Stimulated activated memory B cell treated with anti-CD40 and anti-IgM and Interleukin-4, amounts not matched to agents 10 μg/mL and 1 μg/mL and 100 μg/mL, for 72 hours (primary cell): ENCODE data around the gene EFHD2.
"Not testable (repeated sequence)": the region's sequence is repeated elsewhere in the genome, so short reads cannot be mapped to it uniquely, and the experiment has no call there.

Source experiments
- ATAC-seq: fragments of 150-1000 bp; cut with Tn5 transposase; 2 replicates; pipeline ENCODE4 v1.10.0; 2021
- H3K27ac Mint-ChIP-seq: one replicate; pipeline ENCODE4 v1.8.0; 2022; ENCODE audit warnings: mild to moderate bottlenecking, mixed read lengths
- H3K27me3 Mint-ChIP-seq: one replicate; pipeline ENCODE4 v1.8.0; 2022; ENCODE audit warnings: mixed read lengths
- H3K36me3 Mint-ChIP-seq: one replicate; pipeline ENCODE4 v1.8.0; 2022; ENCODE audit warnings: mixed read lengths
- H3K4me1 Mint-ChIP-seq: one replicate; pipeline ENCODE4 v1.8.0; 2022; ENCODE audit warnings: mixed read lengths
- H3K4me3 Mint-ChIP-seq: one replicate; pipeline ENCODE4 v1.8.0; 2022; ENCODE audit warnings: mild to moderate bottlenecking, moderate library complexity, mixed read lengths
- H3K9me3 Mint-ChIP-seq: one replicate; pipeline ENCODE4 v1.8.0; 2022; ENCODE audit warnings: mixed read lengths

The EFHD2 gene

GRCh38 chr1:15414445-15414983 lies 4.8 kb downstream of the EFHD2 start:
- Mint-ChIP-seq H3K9me3 (no peaks in the 10 kb centered on the region), H3K4me1 (peaks cover 76% of the 10 kb centered on the region), H3K27me3 (no peaks in the 10 kb centered on the region), H3K27ac (no peak overlapping the region), H3K4me3 (no peak overlapping the region), H3K36me3 (peaks cover 8% of the 10 kb centered on the region)
- no peak for ATAC-seq

GRCh38 chr1:15417059-15417934 lies 7.6 kb downstream of the EFHD2 start:
- Mint-ChIP-seq H3K36me3 (peaks cover 25% of the 10 kb centered on the region), H3K27me3 (no peaks in the 10 kb centered on the region), H3K4me3 (peak overlapping the region; percentile 45), H3K9me3 (no peaks in the 10 kb centered on the region), H3K27ac (peak overlapping the region; percentile 82), H3K4me1 (peaks cover 72% of the 10 kb centered on the region)
- ATAC-seq = peak; percentile 71

- no peak overlapping the region for H3K4me3 Mint-ChIP-seq
- no peak for ATAC-seq
- H3K9me3 Mint-ChIP-seq = no peaks in the 10 kb centered on the region
- H3K36me3 Mint-ChIP-seq = peaks cover 18% of the 10 kb centered on the region
- H3K27me3 Mint-ChIP-seq = no peaks in the 10 kb centered on the region
- H3K4me1 Mint-ChIP-seq = peaks cover 57% of the 10 kb centered on the region
- peak overlapping the region; percentile 10 for H3K27ac Mint-ChIP-seq
Measured at GRCh38 chr1:15418806-15419515, 9.3 kb downstream of the EFHD2 start.

GRCh38 chr1:15420853-15421465 lies 11.3 kb downstream of the EFHD2 start:
- Mint-ChIP-seq H3K27me3 (no peaks in the 10 kb centered on the region), H3K4me1 (peaks cover 46% of the 10 kb centered on the region), H3K4me3 (no peak overlapping the region), H3K36me3 (peaks cover 30% of the 10 kb centered on the region), H3K9me3 (no peaks in the 10 kb centered on the region), H3K27ac (no peak overlapping the region)
- no peak for ATAC-seq

GRCh38 chr1:15422871-15423270 lies 13.2 kb downstream of the EFHD2 start:
- H3K9me3 Mint-ChIP-seq = no peaks in the 10 kb centered on the region
- H3K27ac Mint-ChIP-seq = peak overlapping the region; percentile 37
- peaks cover 49% of the 10 kb centered on the region for H3K36me3 Mint-ChIP-seq
- H3K27me3 Mint-ChIP-seq = no peaks in the 10 kb centered on the region
- ATAC-seq = no peak
- H3K4me3 Mint-ChIP-seq = no peak overlapping the region
- peaks cover 27% of the 10 kb centered on the region for H3K4me1 Mint-ChIP-seq

- ATAC-seq = no peak
- Mint-ChIP-seq H3K4me3 (no peak overlapping the region), H3K27ac (peak overlapping the region; percentile 37), H3K27me3 (no peaks in the 10 kb centered on the region), H3K36me3 (peaks cover 55% of the 10 kb centered on the region), H3K9me3 (no peaks in the 10 kb centered on the region), H3K4me1 (peaks cover 26% of the 10 kb centered on the region)
Measured at GRCh38 chr1:15423355-15424077, 13.8 kb downstream of the EFHD2 start.

GRCh38 chr1:15424146-15424667 lies 14.5 kb downstream of the EFHD2 start:
- Mint-ChIP-seq H3K4me3 (no peak overlapping the region), H3K27me3 (no peaks in the 10 kb centered on the region), H3K36me3 (peaks cover 57% of the 10 kb centered on the region), H3K9me3 (no peaks in the 10 kb centered on the region), H3K4me1 (peaks cover 26% of the 10 kb centered on the region), H3K27ac (peak overlapping the region; percentile 25)
- ATAC-seq = no peak

GRCh38 chr1:15424981-15425380 lies 15.3 kb downstream of the EFHD2 start:
- no peak overlapping the region for H3K4me3 Mint-ChIP-seq
- peaks cover 21% of the 10 kb centered on the region for H3K4me1 Mint-ChIP-seq
- peaks cover 53% of the 10 kb centered on the region for H3K36me3 Mint-ChIP-seq
- H3K27me3 Mint-ChIP-seq = no peaks in the 10 kb centered on the region
- peak overlapping the region; percentile 25 for H3K27ac Mint-ChIP-seq
- no peak for ATAC-seq
- H3K9me3 Mint-ChIP-seq = no peaks in the 10 kb centered on the region

GRCh38 chr1:15425521-15425920 lies 15.8 kb downstream of the EFHD2 start:
- ATAC-seq = no peak
- Mint-ChIP-seq H3K9me3 (no peaks in the 10 kb centered on the region), H3K36me3 (peaks cover 50% of the 10 kb centered on the region), H3K27me3 (no peaks in the 10 kb centered on the region), H3K4me1 (peaks cover 21% of the 10 kb centered on the region), H3K4me3 (no peak overlapping the region), H3K27ac (peak overlapping the region; percentile 8)

GRCh38 chr1:15425958-15426357 lies 16.3 kb downstream of the EFHD2 start:
- H3K27ac Mint-ChIP-seq = peak overlapping the region; percentile 8
- H3K36me3 Mint-ChIP-seq = peaks cover 48% of the 10 kb centered on the region
- no peaks in the 10 kb centered on the region for H3K9me3 Mint-ChIP-seq
- H3K27me3 Mint-ChIP-seq = no peaks in the 10 kb centered on the region
- ATAC-seq = no peak
- H3K4me1 Mint-ChIP-seq = peaks cover 19% of the 10 kb centered on the region
- H3K4me3 Mint-ChIP-seq = no peak overlapping the region

GRCh38 chr1:15426492-15427279 lies 17.0 kb downstream of the EFHD2 start:
- no peak overlapping the region for H3K4me3 Mint-ChIP-seq
- ATAC-seq = peak; percentile 19
- H3K4me1 Mint-ChIP-seq = peaks cover 12% of the 10 kb centered on the region
- H3K9me3 Mint-ChIP-seq = no peaks in the 10 kb centered on the region
- H3K27ac Mint-ChIP-seq = peak overlapping the region; percentile 8
- no peaks in the 10 kb centered on the region for H3K27me3 Mint-ChIP-seq
- H3K36me3 Mint-ChIP-seq = peaks cover 40% of the 10 kb centered on the region

GRCh38 chr1:15427280-15427666 lies 17.6 kb downstream of the EFHD2 start:
- peaks cover 10% of the 10 kb centered on the region for H3K4me1 Mint-ChIP-seq
- peak; percentile 9 for ATAC-seq
- H3K27me3 Mint-ChIP-seq = no peaks in the 10 kb centered on the region
- peaks cover 39% of the 10 kb centered on the region for H3K36me3 Mint-ChIP-seq
- no peak overlapping the region for H3K27ac Mint-ChIP-seq
- H3K9me3 Mint-ChIP-seq = no peaks in the 10 kb centered on the region
- H3K4me3 Mint-ChIP-seq = no peak overlapping the region

GRCh38 chr1:15428252-15428651 lies 18.6 kb downstream of the EFHD2 start:
- not testable (repeated sequence) for H3K27ac Mint-ChIP-seq, ATAC-seq, H3K27me3 Mint-ChIP-seq, H3K4me3 Mint-ChIP-seq, H3K9me3 Mint-ChIP-seq
- Mint-ChIP-seq H3K36me3 (peaks cover 39% of the 10 kb centered on the region), H3K4me1 (peaks cover 10% of the 10 kb centered on the region)
